Activated T-cell treated with anti-CD3 and anti-CD28 coated beads for 4 hours (primary cell): ENCODE measurements around the gene RAB7B.

Source experiments
- DNase-seq: peaks from one replicate; pipeline ENCODE4 v3.0.0-alpha.2; 2020

RAB7B gene

DNA sequence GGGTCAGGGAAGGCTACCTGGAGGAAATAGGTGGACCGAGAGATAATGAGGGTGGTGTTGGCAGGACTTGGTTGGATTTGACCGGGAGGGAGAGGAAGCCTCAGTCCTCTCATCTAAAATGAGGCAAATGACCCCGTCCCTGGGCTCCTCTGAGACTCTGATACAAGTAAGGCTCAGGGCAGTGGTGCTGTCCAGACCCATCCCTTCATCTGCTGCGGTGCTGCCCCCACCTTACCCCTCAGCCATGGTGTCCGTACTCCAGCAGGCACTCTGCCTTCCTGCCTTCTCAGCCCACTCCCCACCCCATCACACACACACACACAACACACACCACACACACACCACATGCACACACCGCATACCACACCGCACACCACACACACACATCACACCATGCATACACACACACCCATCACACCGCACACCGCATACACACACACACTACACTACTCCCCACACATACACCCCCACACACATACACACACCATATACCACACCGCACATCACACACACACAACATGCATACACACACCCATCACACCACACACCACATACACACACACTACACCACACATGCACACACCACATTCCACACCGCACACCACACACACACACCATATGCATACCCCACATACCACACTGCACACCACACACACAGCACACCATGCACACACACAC, 30.6 kb downstream of the RAB7B start:
- no peak for DNase-seq

DNA sequence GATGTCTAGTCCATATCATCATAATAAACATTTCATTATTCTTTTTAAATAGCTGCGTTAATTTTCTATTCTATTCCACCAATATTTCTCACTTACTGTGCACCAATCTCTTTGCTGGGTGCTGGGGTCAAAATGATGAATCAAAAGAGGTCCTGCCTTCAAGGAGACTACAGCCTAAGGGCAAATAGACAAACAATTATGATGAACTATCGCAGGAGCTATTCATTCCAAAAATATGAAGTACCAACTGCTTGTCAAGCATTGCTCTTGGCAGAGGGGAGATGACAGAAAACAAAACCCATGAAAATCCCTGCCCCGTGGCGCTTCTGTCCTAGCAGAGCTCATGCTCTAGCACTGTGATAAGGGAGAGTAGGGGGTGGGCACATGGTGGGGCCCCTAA, 31.1 kb downstream of the RAB7B start:
- no peak for DNase-seq

DNA sequence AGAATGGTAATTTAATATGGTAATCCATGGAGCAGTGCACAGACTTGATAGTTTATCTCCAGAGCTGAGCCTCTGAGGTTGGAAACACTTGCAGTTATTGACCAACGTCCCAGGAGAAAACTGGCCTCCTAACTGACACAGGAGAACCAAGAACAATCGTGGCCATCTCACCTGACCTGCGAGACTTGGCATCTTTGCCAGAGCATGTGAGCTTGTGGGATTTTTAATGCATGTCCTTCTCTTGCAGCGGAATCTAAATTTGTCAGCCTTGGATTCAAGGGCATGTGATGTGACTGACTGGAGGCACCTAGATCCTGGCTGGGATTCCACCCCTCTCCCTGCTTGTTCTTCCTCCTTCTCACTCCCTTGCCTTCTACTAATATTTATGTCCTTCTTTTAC, 32.1 kb downstream of the RAB7B start:
- no peak for DNase-seq

DNA sequence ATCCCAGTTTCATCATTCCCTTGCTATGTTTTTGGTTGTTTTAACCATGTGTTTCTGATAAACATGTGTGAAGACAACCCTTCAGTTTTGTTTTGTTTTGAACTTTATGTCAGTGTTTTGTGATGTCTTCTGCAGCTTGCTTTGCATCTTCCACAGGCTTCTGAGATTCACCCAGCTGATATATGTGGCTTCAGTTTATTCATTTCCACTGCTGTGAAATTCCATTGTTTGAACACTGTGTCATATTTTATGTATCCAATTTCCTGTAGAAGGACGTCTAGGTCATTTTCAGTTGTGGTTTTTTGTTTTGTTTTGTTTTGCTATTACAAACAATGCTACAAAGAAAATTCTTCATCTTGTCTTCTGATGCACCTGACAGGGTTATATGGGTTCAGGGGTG, 32.7 kb downstream of the RAB7B start:
- no peak for DNase-seq

DNA sequence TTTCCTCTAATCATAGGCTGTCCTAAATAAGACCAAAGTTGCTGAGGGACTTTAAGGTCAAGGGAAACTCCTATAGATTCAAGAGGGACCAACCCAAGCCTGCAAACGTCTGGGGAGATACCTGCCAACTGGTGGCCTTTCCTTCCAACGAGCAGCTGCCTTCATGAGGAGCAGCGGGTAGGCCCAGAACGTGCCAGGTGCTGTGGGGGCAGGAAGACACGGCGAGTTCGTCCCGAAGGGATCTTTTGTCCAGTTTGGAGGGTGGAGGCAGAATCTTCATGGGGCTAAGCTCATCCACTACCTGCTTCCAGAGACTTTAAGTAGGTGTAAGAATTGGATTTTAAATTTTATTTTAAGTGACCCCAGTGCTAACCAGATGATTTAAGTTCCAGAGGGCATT, 34.0 kb downstream of the RAB7B start:
- DNase-seq = no peak

DNA sequence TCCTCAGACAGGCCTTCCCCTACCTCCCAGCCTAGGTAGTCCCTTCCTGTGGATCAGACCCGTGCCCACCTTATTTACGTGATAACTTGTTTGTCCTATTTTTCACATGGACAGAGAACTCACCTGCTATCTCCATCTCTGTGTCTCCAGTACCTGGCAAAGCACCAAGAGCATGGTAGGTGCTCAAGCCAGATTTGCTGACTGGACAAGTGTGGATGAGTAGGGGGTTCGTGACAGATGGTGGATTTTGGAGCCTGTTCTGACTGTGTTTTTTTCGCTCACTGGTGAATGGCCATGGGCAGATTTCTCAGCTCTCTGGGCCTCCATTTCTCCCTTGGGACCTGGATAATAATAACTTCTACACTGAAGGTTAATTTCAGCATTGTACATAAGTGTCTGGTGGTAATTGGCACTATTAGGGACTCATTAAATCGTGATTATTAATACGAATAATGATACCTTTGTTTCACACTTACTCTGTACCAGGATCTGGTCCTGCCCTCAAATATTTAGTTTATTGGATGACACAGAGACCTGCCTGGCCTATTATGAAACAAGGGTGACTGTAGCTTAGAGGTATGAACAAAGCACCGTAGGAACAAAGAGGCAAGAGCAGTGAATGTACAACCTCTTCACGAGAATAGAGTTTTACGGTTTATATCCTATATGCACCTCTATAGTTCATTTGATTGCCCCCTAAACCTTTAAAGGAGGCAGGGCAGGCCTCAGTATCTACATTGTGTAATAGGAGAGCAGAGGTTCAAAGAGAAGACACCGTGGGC, 35.5 kb downstream of the RAB7B start:
- no peak for DNase-seq

DNA sequence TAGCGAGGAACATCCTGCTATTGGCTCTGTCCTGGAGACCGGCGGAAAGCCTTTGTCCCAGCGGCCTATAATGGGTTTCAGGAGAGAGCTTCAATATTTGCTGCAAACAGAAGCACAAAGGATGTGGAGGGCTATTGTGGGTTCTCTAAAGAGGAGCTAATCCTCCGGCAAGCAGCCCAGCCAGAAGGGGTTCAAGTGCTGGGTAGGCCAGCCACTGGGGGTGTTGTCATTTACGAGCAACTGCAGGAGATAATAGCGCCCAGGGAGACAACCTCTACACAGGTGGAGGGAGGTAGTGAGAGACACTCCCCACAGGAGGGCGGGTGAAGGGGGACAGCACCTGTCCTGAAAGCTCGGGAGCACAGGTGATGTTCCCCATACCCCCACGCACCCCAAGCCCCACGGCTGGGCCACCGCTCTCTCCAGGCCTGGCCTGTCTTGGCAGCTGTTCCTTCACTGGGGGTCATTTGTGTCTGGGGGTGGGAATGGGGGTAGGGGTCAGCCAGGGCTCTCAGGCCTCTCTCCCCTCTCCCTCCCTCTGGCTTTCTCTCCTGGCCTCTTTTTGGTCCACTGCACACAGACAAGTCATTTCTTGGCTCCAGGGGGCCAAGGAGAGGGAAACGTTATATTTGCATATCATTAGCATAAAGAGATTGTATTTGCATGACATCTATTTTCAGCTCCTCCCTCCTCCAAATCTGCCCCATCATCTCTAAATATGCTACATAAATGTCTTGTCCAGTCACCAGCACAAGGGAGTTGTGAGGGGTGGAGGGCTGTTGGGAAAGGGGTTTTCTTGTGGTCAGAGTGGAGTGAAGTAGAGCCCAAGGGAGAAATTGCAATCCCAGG, 37.9 kb downstream of the RAB7B start:
- DNase-seq = no peak

DNA sequence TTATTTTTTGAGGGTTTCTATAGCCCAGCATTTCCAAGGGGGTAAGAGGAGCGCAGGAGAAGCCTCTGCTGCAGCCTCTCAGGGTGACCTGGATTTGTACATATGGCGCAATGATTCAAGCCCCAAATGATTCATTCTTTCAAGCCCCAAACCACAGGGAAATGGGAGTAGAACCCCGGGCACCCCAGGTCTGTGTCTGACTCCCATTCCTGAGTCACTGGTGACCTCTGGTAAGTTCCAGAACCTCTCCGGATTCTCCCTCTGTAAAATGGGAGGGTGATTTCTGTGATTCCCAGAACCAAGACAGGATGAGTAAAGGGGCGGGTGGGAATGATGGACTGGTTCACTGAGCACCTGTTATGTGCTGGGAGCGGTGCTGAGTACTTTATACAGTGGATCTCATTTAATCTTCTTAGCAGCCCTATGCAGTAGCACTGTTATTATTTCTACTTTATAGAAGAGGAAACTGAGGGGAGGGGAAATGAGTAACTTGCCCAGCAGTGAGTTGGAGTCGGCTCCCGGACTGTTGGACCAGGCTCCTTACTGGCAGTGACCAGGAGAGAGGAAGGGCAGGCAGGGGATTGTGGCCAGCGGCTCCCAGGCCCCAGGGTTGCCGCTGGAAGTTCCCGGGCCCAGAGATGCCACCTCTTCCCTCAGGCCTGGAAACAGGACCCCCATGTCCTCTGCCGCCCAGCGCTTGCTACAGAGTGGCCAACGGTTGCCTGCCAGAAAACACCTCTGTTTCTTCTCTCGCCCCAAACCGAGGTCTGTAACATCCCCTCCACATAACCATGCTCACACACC, 39.6 kb downstream of the RAB7B start:
- no peak for DNase-seq

DNA sequence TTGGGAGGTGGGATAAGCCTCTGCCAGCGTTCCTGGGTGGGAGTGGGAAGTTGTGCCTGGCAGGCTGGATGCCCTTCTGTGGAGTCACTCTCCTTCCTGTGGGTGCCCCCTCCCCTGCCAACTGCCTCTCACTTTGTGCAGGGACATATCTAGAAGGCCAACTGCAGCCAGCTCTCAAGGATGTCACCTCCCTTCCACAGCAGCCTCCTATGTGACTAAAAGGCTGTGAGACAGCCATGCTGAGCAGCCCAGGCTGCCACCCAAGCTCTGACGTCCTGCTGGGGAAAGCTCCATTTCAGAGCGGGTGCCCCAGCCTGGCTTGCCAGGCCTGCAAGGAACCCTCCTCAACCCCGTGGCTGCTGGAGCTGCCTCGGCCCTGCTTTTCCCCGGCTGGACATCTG, 40.4 kb downstream of the RAB7B start:
- no peak for DNase-seq

DNA sequence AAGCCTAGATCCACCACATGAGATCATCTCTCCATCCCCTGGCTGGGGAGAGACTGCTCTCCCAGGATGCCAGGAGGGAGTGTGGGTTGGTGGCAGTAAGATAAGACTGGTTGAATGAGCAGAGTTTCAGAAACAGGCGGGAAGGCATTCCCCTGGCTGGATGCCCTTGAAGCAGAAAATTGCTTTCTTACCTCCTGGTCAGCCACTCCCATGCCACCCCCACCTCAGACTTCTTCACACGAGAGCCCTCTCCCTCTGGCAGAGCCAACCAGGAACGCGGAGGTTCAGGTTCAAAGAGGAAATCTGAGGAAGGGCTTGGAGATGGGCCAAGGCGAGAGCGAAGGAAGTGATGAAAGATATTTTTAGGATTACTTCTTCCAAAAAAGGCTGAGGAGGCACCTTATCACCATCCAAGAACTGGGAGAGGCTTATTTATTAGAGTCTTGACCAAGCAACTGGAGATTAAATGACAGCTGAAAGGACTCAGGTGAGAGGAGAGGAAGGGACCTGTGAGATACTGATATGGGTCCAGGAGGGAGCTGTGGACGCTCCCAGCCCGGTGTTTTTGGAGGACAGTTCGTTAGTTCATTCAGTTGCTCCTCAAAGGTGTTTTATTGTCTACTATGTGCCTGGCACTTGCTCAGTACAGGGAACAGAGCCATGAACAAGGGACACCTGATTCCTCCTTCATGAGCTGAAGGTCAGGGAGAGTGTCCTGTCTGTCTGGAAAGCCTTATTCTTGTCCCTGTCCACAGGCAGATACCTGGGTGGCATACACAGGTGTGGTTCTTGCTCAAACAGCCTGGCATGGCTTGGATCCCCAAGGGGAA, 41.0 kb downstream of the RAB7B start:
- DNase-seq = no peak

DNA sequence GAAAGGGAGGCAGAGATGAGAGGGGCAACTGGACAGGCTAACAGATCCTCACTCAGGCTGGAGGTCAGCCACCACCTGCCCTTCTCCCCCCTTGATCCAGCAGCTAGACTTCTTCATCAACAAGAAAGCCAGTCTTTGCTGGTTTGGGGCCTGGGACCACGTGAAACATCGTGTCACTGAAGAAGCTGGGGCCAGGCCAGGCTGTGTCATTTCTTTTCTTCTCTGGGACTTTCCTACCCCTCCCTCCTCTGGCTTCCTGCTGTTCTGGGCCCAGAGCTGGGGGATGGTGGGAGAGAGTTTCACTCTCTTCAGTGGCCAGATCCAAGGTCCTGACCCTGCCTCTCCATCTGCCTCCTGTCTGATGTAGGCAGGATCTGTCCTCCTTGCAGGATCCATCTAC, 41.8 kb downstream of the RAB7B start:
- no peak for DNase-seq

DNA sequence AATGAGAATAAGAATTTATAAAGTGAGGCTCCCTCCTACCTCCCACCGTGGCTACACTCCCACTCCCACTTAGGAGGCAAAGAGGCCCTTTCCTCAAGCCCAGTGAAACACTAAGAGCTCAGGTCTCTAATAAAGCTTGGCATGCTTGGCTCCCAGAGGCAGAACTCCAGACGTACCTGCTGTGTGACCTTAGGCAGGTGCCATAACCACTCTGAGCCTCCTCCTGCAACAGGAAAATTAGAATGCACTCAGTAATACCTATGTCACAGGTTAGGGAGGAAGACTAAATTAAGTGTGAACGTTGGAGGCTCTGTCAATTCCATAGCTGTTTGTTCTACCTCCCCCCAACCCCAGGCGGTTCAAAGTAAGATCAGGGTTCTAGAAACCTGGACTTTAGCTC, 43.4 kb downstream of the RAB7B start:
- no peak for DNase-seq

DNA sequence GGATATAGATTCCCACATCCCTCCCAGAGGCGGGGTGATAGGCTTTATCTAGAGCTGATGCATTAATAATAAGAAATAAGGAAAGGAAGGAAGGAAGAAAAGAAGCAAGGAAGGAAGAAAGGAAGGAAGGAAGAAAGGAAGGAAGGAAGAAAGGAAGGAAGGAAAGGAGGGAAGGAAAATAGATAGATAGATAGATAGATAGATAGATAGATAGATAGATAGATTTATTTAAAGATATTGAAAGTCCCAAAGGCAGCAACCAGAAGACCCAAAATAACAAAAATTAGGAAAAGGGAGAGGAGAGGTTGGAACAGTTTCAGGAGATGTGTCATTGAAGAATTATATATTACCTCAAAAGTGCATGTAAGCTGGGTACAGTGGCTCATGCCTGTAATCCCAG, 47.7 kb downstream of the RAB7B start:
- no peak for DNase-seq

DNA sequence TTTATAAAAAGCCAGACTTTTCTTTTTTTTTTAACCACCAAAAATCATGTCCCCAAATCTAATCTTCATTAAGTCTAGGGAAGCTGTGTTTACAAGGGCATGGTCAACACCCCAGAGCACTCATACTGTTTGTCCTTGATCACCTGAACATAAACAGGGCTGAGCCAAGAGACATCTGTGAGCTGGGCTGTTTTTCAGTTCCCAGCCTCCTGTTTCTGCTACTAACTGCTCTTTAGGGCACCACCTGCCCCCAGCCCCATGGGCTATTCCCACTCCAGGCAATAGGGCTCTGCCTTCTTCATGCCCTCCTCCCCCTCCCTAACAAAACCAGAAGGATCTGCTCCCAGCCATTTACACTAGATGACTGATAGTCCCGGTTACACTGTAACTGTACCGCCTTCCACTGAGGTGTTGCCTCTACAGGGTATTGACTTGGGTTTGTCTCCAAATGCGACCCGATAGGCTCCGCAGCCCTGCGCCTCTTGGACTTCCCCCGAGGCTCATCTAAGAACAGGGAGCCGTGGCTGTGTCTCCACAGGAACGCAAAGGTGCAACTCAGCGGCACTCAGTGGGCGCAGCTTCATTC, 48.3 kb downstream of the RAB7B start:
- DNase-seq = no peak

DNA sequence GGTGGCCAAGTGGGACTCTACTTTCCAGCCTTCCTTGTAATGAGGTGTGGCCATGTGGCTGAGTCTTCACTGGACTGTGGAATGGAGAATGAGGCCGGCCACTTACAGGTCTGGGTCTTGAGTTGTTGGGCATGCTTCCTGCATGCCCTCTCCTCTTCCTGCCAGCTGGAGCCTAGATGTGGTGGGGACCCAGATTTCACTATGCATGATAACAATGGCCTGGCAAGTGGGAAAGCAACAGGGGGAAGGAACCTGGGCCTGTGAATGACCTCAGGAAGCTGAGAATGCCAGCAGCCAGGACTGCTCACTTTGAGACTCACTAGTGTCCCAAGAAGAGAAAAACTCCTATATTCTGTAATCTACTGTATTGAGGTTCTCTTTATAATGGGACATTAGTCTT, 51.4 kb downstream of the RAB7B start:
- DNase-seq = no peak

DNA sequence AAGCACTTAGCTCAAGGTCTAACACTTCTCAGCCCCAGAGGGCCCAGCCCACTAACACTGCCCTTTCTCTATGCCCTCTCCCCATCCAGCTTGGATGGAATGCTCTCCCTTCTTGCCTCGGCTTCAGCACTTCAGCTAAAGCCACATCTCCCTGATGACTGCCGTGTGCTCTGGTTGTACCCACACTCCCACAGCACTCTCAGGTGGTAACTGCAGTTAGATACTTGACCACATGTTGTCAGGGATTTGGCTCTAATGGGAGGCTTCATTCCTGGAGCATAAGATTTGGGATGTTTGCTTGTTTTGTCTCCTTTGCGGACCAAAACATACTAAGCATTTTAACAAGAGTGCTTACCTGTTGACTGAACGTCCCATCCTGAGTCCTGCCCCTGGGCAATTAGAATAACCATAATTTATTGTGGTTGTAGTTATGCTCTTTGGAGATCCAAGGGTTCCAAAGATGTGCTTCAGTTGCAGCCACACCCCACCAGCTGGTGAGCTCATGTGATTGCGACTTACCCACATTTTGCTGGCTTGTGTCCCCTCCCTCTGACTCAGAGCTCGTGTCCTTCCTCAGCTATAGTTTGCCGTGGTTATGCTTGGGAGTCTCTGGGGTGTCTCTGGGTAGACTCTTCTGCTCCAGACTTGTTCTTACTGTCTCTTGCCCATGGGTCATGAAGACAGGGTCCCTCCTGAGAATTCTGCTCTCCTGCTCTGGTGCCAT, 52.2 kb downstream of the RAB7B start:
- no peak for DNase-seq

DNA sequence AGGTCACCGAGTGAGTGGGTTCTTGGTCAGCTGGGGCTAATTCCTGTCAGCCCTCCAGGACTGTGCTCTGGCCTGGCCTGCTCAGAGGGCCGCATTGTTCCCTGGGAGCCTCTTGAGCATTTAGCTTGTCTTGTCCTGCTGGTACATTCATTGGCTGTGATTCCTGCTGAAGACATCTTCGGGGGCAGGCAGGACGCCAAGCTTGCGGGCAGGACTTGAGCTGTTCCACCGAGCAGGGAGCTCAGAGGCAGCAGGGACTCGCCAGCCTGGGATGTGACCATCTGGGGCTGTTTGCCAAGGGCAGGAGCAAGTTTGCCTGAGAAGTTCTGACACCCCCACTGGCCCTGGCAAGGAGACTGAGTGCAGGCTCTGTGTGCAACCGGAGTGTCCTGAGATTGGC, 52.9 kb downstream of the RAB7B start:
- DNase-seq = no peak

DNA sequence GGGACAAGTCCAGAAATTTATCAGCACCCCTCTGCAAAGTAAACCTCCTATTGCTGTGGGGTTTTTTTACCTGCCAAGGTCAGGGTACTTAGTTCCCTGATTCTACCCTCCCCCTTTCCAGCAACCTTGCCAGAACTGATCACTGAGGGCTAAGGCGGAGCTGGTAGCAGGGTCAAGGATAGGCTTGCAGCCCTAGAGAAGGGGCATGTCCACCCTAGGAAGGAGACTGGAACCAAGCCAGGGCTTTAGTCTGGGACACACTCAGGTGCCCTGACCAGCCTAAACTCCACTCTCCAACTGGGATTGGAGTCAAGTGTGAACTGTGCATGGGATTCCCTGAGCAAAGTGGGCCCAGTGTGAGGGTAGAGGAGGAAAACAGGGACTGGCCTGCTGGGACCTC, 53.4 kb downstream of the RAB7B start:
- DNase-seq = no peak

DNA sequence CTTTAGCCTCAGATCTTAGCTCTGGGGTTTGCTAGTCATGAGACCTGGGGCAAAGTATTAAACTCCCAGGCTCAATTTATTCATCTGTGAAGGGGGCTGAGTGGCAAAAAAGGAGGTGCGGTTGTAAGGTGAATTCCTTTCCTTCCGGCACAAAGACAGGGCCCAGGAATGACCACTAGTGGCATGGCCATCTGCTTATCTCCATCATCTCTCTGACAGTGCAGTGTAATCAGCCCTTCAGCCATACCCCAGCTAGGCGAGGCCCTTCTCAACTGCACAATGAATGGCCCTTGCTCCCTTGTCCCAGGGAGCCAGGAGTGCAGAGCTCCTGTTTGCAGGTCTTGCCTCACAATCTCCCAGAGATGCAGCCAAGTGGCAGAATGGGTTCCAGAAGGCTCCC, 54.3 kb downstream of the RAB7B start:
- no peak for DNase-seq

DNA sequence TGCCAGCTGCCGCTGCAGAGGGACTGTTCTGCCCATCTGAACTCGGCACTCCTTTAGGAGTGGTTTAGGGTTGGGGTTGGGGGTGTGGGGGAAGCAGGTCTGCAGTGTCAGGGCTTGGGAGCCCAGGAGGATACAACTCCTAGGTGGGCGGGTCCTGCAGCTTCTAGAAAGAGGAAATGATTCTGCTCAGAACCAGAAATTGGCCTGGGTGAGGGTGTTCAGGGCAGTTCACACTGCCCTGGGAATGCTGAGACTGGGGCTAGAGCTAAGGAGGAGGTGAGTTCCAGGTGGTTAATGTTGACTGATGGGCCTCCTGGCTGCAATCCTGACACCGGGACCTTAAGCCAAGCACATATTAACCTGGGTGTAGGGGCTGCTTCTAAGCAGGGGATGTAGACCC, 55.2 kb downstream of the RAB7B start:
- no peak for DNase-seq

DNA sequence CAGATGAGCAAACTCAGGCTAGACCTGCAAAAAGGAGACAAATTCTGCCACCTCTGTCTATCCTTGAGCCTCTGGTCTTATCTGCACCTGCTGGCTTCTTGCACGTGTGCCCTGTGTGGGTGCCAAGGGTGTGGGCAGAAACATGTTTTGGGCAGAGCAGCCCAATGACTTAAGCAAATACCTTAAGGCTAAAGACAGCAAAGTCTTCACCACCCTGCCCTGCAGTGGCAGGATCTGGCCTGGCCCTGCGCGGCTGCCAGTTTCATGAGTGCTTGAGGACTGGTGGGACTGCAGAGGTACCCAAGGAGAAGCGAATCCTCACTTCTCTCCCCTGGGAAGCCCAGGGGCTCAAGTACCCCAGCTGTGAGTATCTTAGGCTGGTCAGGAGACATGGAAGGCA, 56.2 kb downstream of the RAB7B start:
- no peak for DNase-seq
